ENCODE results near the gene ALDH9A1.
A peak's percentile ranks its signal among the peaks of the same experiment; 100 is the strongest.
"Not testable (repeated sequence)": the region's sequence is repeated elsewhere in the genome, so short reads cannot be mapped to it uniquely, and the experiment has no call there.

ALDH9A1 gene

GRCh38 chr1:165716265-165717051 is 18.1 kb upstream of the ALDH9A1 start:
- WGBS, 2 experiments, result 95 to 97% methylated on average over 7 of the region's 8 CpGs
- not testable (repeated sequence) for H3K4me3 ChIP-seq (ENCODE audit: insufficient read depth, low read depth, low read length); H3K27me3 ChIP-seq (ENCODE audit: control insufficient read depth, insufficient read depth, low read length, poor library complexity, severe bottlenecking); H3K27ac ChIP-seq (ENCODE audit: insufficient read depth, low read depth, low read length, poor library complexity, severe bottlenecking); H3K4me1 ChIP-seq (ENCODE audit: control insufficient read depth, insufficient read depth, low read length); H3K9me3 ChIP-seq (ENCODE audit: control insufficient read depth, low read length); H3K36me3 ChIP-seq (ENCODE audit: control insufficient read depth, insufficient read depth, low read length)

- WGBS, 2 experiments, result 92% methylated on average over 2 of the region's 5 CpGs; no CpG with 5 or more reads in 1 of the 2 experiments
- no peaks in the 10 kb centered on the region for H3K27me3 ChIP-seq (ENCODE audit: control insufficient read depth, insufficient read depth, low read length, poor library complexity, severe bottlenecking)
- H3K4me3 ChIP-seq (ENCODE audit: insufficient read depth, low read depth, low read length), result no peak overlapping the region
These were observed 14.4 kb upstream of the ALDH9A1 start for GRCh38 chr1:165712764-165713163.

GRCh38 chr1:165707984-165708706 is 9.8 kb upstream of the ALDH9A1 start:
- H3K36me3 ChIP-seq (ENCODE audit: control insufficient read depth, insufficient read depth, low read length), result no peaks in the 10 kb centered on the region
- H3K9me3 ChIP-seq (ENCODE audit: control insufficient read depth, low read length), result no peaks in the 10 kb centered on the region
- H3K4me1 ChIP-seq (ENCODE audit: control insufficient read depth, insufficient read depth, low read length), result no peaks in the 10 kb centered on the region
- H3K27ac ChIP-seq (ENCODE audit: insufficient read depth, low read depth, low read length, poor library complexity, severe bottlenecking), result no peak overlapping the region
- no peak overlapping the region for H3K4me3 ChIP-seq (ENCODE audit: insufficient read depth, low read depth, low read length)
- 91% methylated on average over 11 of the region's 11 CpGs for WGBS, 2 experiments
- H3K27me3 ChIP-seq (ENCODE audit: control insufficient read depth, insufficient read depth, low read length, poor library complexity, severe bottlenecking), result no peaks in the 10 kb centered on the region

More at GRCh38 chr1:165712764-165713163, 14.4 kb upstream of the ALDH9A1 start:
- H3K36me3 ChIP-seq (ENCODE audit: control insufficient read depth, insufficient read depth, low read length), result no peaks in the 10 kb centered on the region
- H3K4me1 ChIP-seq (ENCODE audit: control insufficient read depth, insufficient read depth, low read length), result peaks cover 10% of the 10 kb centered on the region
- H3K9me3 ChIP-seq (ENCODE audit: control insufficient read depth, low read length), result no peaks in the 10 kb centered on the region
- H3K27ac ChIP-seq (ENCODE audit: insufficient read depth, low read depth, low read length, poor library complexity, severe bottlenecking), result no peak overlapping the region

GRCh38 chr1:165703648-165704047 is 5.3 kb upstream of the ALDH9A1 start:
- 85 to 93% methylated on average over 2 of the region's 2 CpGs for WGBS, 2 experiments
- no peak overlapping the region for H3K27ac ChIP-seq (ENCODE audit: insufficient read depth, low read depth, low read length, poor library complexity, severe bottlenecking)
- H3K27me3 ChIP-seq (ENCODE audit: control insufficient read depth, insufficient read depth, low read length, poor library complexity, severe bottlenecking), result no peaks in the 10 kb centered on the region
- no peaks in the 10 kb centered on the region for H3K36me3 ChIP-seq (ENCODE audit: control insufficient read depth, insufficient read depth, low read length)
- no peaks in the 10 kb centered on the region for H3K9me3 ChIP-seq (ENCODE audit: control insufficient read depth, low read length)
- H3K4me3 ChIP-seq (ENCODE audit: insufficient read depth, low read depth, low read length), result no peak overlapping the region
- H3K4me1 ChIP-seq (ENCODE audit: control insufficient read depth, insufficient read depth, low read length), result no peaks in the 10 kb centered on the region

- 79 to 84% methylated on average over 6 to 7 of the region's 7 CpGs for WGBS, 2 experiments
- H3K36me3 ChIP-seq (ENCODE audit: control insufficient read depth, insufficient read depth, low read length); H3K27ac ChIP-seq (ENCODE audit: insufficient read depth, low read depth, low read length, poor library complexity, severe bottlenecking); H3K9me3 ChIP-seq (ENCODE audit: control insufficient read depth, low read length); H3K4me1 ChIP-seq (ENCODE audit: control insufficient read depth, insufficient read depth, low read length); H3K27me3 ChIP-seq (ENCODE audit: control insufficient read depth, insufficient read depth, low read length, poor library complexity, severe bottlenecking); H3K4me3 ChIP-seq (ENCODE audit: insufficient read depth, low read depth, low read length): not testable (repeated sequence)
These were observed 3.6 kb upstream of the ALDH9A1 start for GRCh38 chr1:165701922-165702321.

DNA sequence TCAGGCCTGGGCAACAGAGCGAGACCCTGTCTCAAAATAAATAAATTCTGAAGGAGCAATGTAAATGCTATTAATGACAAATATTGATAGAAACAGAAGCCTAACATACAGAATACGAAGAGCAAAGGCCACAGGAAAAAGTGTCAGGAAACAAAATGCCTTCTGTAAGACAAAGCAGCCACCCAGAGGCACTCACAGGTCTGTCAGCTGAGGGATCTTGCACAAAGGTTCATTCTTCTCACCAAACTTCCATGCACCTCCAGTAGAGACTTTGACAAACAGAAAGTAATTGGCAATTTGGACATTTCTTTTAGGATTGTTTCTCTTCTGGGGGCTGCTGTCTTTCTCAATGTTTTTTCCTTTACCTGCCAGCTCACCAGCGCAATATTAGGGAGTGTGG is 1.2 kb upstream of the ALDH9A1 start:
- H3K36me3 ChIP-seq (ENCODE audit: control insufficient read depth, insufficient read depth, low read length), result no peaks in the 10 kb centered on the region
- peaks cover 3% of the 10 kb centered on the region for H3K4me1 ChIP-seq (ENCODE audit: control insufficient read depth, insufficient read depth, low read length)
- WGBS, 2 experiments, result 82 to 99% methylated on average over 3 of the region's 3 CpGs
- H3K9me3 ChIP-seq (ENCODE audit: control insufficient read depth, low read length), result no peaks in the 10 kb centered on the region
- no peak overlapping the region for H3K4me3 ChIP-seq (ENCODE audit: insufficient read depth, low read depth, low read length)
- no peaks in the 10 kb centered on the region for H3K27me3 ChIP-seq (ENCODE audit: control insufficient read depth, insufficient read depth, low read length, poor library complexity, severe bottlenecking)
- H3K27ac ChIP-seq (ENCODE audit: insufficient read depth, low read depth, low read length, poor library complexity, severe bottlenecking), result no peak overlapping the region

- Histone ChIP-seq H3K27me3 (ENCODE audit: control insufficient read depth, insufficient read depth, low read length, poor library complexity, severe bottlenecking) (no peaks in the 10 kb centered on the region), H3K9me3 (ENCODE audit: control insufficient read depth, low read length) (no peaks in the 10 kb centered on the region), H3K4me3 (ENCODE audit: insufficient read depth, low read depth, low read length) (peak overlapping the region; percentile 66), H3K4me1 (ENCODE audit: control insufficient read depth, insufficient read depth, low read length) (peaks cover 3% of the 10 kb centered on the region), H3K36me3 (ENCODE audit: control insufficient read depth, insufficient read depth, low read length) (peaks cover 3% of the 10 kb centered on the region), H3K27ac (ENCODE audit: insufficient read depth, low read depth, low read length, poor library complexity, severe bottlenecking) (peak overlapping the region; percentile 74)
- WGBS, 2 experiments, result 9 to 15% methylated on average over 7 of the region's 7 CpGs
These were observed 345 bp upstream of the ALDH9A1 start for GRCh38 chr1:165698761-165699052.

DNA sequence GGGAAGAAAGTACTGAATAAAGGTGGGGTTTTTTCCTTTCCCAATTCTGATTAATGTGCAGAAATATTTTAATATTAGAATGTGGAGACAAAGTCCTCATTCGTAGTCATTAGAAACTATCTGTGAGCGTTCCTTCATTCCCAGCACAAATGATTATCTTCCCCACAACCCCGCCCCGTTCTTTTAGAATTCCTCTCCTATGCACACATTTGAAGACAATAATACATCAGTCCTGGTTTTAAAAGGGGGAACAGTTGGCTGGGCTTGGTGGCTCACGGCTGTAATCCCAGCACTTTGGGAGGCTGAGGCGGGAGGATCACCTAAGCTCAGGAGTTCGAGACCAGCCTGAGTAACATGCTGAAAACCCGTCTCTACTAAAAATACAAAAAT is 876 bp downstream of the ALDH9A1 start:
- Histone ChIP-seq H3K4me3 (ENCODE audit: insufficient read depth, low read depth, low read length) (peak overlapping the region; percentile 66), H3K27me3 (ENCODE audit: control insufficient read depth, insufficient read depth, low read length, poor library complexity, severe bottlenecking) (no peaks in the 10 kb centered on the region), H3K36me3 (ENCODE audit: control insufficient read depth, insufficient read depth, low read length) (peaks cover 3% of the 10 kb centered on the region), H3K27ac (ENCODE audit: insufficient read depth, low read depth, low read length, poor library complexity, severe bottlenecking) (no peak overlapping the region), H3K9me3 (ENCODE audit: control insufficient read depth, low read length) (no peaks in the 10 kb centered on the region), H3K4me1 (ENCODE audit: control insufficient read depth, insufficient read depth, low read length) (peaks cover 3% of the 10 kb centered on the region)
- WGBS, 2 experiments, result 60 to 61% methylated on average over 8 of the region's 8 CpGs

- Histone ChIP-seq H3K4me3 (ENCODE audit: insufficient read depth, low read depth, low read length) (no peak overlapping the region), H3K36me3 (ENCODE audit: control insufficient read depth, insufficient read depth, low read length) (peaks cover 3% of the 10 kb centered on the region), H3K27me3 (ENCODE audit: control insufficient read depth, insufficient read depth, low read length, poor library complexity, severe bottlenecking) (no peaks in the 10 kb centered on the region), H3K9me3 (ENCODE audit: control insufficient read depth, low read length) (no peaks in the 10 kb centered on the region), H3K4me1 (ENCODE audit: control insufficient read depth, insufficient read depth, low read length) (peaks cover 3% of the 10 kb centered on the region), H3K27ac (ENCODE audit: insufficient read depth, low read depth, low read length, poor library complexity, severe bottlenecking) (no peak overlapping the region)
- WGBS, 2 experiments, result 42 to 72% methylated on average over 2 of the region's 2 CpGs
These were observed 1.7 kb downstream of the ALDH9A1 start for GRCh38 chr1:165696625-165697100.

GRCh38 chr1:165695031-165695430 is 3.3 kb downstream of the ALDH9A1 start:
- Histone ChIP-seq H3K27me3 (ENCODE audit: control insufficient read depth, insufficient read depth, low read length, poor library complexity, severe bottlenecking) (no peaks in the 10 kb centered on the region), H3K4me1 (ENCODE audit: control insufficient read depth, insufficient read depth, low read length) (peaks cover 3% of the 10 kb centered on the region), H3K27ac (ENCODE audit: insufficient read depth, low read depth, low read length, poor library complexity, severe bottlenecking) (no peak overlapping the region), H3K4me3 (ENCODE audit: insufficient read depth, low read depth, low read length) (no peak overlapping the region), H3K36me3 (ENCODE audit: control insufficient read depth, insufficient read depth, low read length) (peaks cover 3% of the 10 kb centered on the region), H3K9me3 (ENCODE audit: control insufficient read depth, low read length) (no peaks in the 10 kb centered on the region)
- WGBS, 2 experiments, result 95 to 98% methylated on average over 6 to 7 of the region's 7 CpGs
